OCI-LY3 (cell line): ENCODE data around the gene FZD10.

Experiments
- CTCF ChIP-seq: fragments of 200-600, 300-600 bp; sonication (generic); IDR thresholded peaks from 2 replicates; pipeline ENCODE4 v1.5.1; 2014; ENCODE audit warnings: antibody characterized with exemption, low read length, low read depth
- EZH2phosphoT487 ChIP-seq: fragments of 200-600 bp; shearing (Covaris generic); IDR thresholded peaks from 2 replicates; pipeline ENCODE4 v1.6.1; 2018; ENCODE audit warnings: antibody characterized with exemption, mixed run types, low read depth

GRCh38 chr12:130179191-130179590 is 16.9 kb downstream of the FZD10 start:
- no peak for TF ChIP-seq CTCF
- no peak for TF ChIP-seq EZH2phosphoT487
